Lower lobe of right lung (tissue), 2 donors: ENCODE data around the gene MACF1. TPM values are rescaled to one million over a fixed set of nuclear protein-coding genes. Genes with fewer than 3 reads are reported as not detected.

Source experiments
- ATAC-seq, 2 donors: fragments of 200-7000 bp; cut with Tn5 transposase; one replicate each; pipeline ENCODE4 v1.9.1; 2020 to 2022; ENCODE audit warnings: mild to moderate bottlenecking in 2 of 2, moderate library complexity in 2 of 2
- DNase-seq: peaks from one replicate; pipeline ENCODE4 v3.0.0-alpha.2; 2020
- H3K27ac ChIP-seq: fragments of 200-600 bp; one replicate; pipeline ENCODE4 v1.8.0; 2022
- H3K27me3 ChIP-seq: fragments of 200-600 bp; one replicate; pipeline ENCODE4 v1.8.0; 2022; ENCODE audit warnings: low read depth
- H3K36me3 ChIP-seq: fragments of 200-600 bp; one replicate; pipeline ENCODE4 v1.8.0; 2022; ENCODE audit warnings: mild to moderate bottlenecking
- H3K4me1 ChIP-seq: fragments of 200-600 bp; one replicate; pipeline ENCODE4 v1.8.0; 2022
- H3K4me3 ChIP-seq: fragments of 200-600 bp; one replicate; pipeline ENCODE4 v1.8.0; 2022; ENCODE audit warnings: mild to moderate bottlenecking
- H3K9me3 ChIP-seq: fragments of 200-600 bp; one replicate; pipeline ENCODE4 v1.8.0; 2022
- CTCF ChIP-seq: fragments of 200-600 bp; IDR thresholded peaks from one replicate; pipeline ENCODE4 v1.8.0; 2022; ENCODE audit warnings: antibody characterized with exemption, mild to moderate bottlenecking
- intact Hi-C: fragments of 100-400 bp; cut with DNase I; formaldehyde crosslinking; loops from one replicate; pipeline ENCODE4 v1.11.0; 2022
- total RNA-seq: library from RNA; stranded (reverse); fragmentation: NEBNext Ultra II Directional; extraction: Animal tissue kit (Norgen Biotek cat#: 25700); gene quantifications from one replicate; pipeline ENCODE4 v1.2.1, GENCODE V29; 2021
- donor health status: DM: no; HTN: yes; CAD: no; lungs with severe emphysema.

The MACF1 gene
- total RNA-seq, 1 donor from 2014 or later: 506 TPM

DNA sequence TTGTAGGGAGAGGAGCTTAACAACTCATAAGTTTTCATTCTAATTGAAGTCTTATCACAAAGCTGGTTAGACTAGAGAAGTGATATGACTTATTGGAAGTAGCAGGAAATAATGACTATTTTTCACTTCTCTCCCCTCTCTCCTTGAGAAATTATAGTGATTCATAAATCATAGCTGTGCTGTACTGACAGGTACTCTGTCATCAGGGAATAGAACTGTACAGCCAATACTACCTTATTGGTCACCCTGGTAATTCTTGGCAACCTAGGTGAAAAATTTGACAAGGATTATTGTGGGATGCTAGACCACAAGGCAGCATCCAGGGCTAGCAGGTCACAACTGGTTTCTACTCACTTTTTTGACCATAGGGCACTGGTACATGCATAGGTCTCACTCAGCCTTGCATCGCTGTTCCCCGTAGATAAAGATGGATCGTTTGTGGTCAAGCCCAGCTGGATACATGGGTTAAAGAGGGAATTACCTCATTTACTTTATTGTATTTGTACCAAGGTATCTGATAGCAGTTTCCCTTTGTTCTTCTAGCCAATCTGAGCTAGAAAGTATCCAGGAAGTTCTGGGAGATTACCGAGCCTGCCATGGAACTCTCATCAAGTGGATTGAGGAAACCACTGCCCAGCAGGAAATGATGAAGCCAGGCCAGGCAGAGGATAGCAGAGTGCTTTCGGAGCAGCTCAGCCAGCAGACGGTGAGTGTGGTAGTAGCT lies 113.6 kb downstream of the MACF1 start:
- H3K27me3 ChIP-seq: no peaks in the 10 kb centered on the region
- TF ChIP-seq CTCF: no peak
- H3K27ac ChIP-seq: no peak overlapping the region
- no peak for ATAC-seq
- no peaks in the 10 kb centered on the region for H3K4me1 ChIP-seq
- no peak for DNase-seq
- intact Hi-C loops: no loop called here
- no peaks in the 10 kb centered on the region for H3K9me3 ChIP-seq
- peaks cover 99% of the 10 kb centered on the region for H3K36me3 ChIP-seq
- H3K4me3 ChIP-seq: no peak overlapping the region

DNA sequence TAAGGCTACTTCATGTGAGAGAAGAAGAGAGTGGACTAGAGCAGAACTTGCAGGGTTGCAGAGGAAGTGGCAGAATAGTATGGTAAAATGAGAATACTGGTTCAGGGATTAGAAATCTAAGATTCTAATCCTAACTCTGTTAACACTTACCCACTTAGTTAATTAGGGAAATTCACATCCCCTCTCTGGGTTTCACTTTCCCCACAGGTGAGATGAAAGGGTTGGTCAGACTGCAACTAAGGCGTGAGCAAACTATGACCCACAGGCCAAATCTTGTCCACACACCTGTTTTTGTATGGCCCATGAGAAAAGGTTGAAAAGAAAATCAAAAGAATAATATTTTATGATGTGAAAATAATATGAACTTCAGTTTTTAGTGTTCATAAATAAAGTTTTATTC lies 117.5 kb downstream of the MACF1 start:
- ATAC-seq (no peak), DNase-seq (no peak)
- H3K27ac ChIP-seq: no peak overlapping the region
- H3K27me3 ChIP-seq: no peaks in the 10 kb centered on the region
- no peak overlapping the region for H3K4me3 ChIP-seq
- TF ChIP-seq CTCF: no peak
- H3K9me3 ChIP-seq: no peaks in the 10 kb centered on the region
- intact Hi-C loops: no loop called here
- peaks cover 100% of the 10 kb centered on the region for H3K36me3 ChIP-seq
- H3K4me1 ChIP-seq: no peaks in the 10 kb centered on the region

- intact Hi-C loops: no loop called here
- no peak for TF ChIP-seq CTCF
- Histone ChIP-seq H3K4me1 (no peaks in the 10 kb centered on the region), H3K9me3 (no peaks in the 10 kb centered on the region), H3K27me3 (no peaks in the 10 kb centered on the region), H3K36me3 (peaks cover 100% of the 10 kb centered on the region), H3K4me3 (no peak overlapping the region), H3K27ac (no peak overlapping the region)
- ATAC-seq (no peak), DNase-seq (no peak)
These were observed 117.9 kb downstream of the MACF1 start for GRCh38 chr1:39322431-39322830.

DNA sequence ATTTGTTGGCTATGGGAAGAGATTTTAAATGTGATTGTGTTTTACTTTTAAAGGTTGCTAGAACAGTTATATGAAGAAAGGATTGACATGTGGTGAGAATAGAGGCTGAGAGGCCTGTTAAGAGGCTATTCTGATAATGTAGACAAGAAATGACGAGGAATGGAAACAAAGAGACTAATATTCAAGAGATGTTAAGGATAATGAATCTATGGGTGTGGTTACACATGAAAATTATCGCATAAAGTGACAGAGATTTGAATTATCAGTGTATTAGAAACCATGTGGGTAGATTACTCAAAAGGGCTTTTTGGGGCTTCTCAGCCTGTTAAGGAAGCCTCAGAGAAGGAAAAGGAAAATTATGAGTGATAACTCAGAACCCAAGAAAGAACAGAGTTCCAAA lies 120.4 kb downstream of the MACF1 start:
- Histone ChIP-seq H3K27me3 (no peaks in the 10 kb centered on the region), H3K27ac (no peak overlapping the region), H3K4me3 (no peak overlapping the region), H3K4me1 (no peaks in the 10 kb centered on the region), H3K36me3 (peaks cover 100% of the 10 kb centered on the region), H3K9me3 (no peaks in the 10 kb centered on the region)
- intact Hi-C loops: no loop called here
- DNase-seq (no peak), ATAC-seq (no peak)
- TF ChIP-seq CTCF: no peak

GRCh38 chr1:39326836-39327235 lies 122.3 kb downstream of the MACF1 start:
- no peak for DNase-seq
- Histone ChIP-seq H3K27me3 (no peaks in the 10 kb centered on the region), H3K4me1 (no peaks in the 10 kb centered on the region), H3K27ac (no peak overlapping the region), H3K36me3 (peaks cover 100% of the 10 kb centered on the region), H3K4me3 (no peak overlapping the region), H3K9me3 (no peaks in the 10 kb centered on the region)
- TF ChIP-seq CTCF: no peak
- intact Hi-C loops: no loop called here
- no peak for ATAC-seq
